Measurements from ENCODE around the gene HTR1D. TPM values are rescaled to one million over a fixed set of nuclear protein-coding genes. Genes with fewer than 3 reads are reported as not detected.
"Not testable (repeated sequence)": the region's sequence is repeated elsewhere in the genome, so short reads cannot be mapped to it uniquely, and the experiment has no call there.

The HTR1D gene
- total RNA-seq, 1 donor from 2014 or later: not detected

DNA sequence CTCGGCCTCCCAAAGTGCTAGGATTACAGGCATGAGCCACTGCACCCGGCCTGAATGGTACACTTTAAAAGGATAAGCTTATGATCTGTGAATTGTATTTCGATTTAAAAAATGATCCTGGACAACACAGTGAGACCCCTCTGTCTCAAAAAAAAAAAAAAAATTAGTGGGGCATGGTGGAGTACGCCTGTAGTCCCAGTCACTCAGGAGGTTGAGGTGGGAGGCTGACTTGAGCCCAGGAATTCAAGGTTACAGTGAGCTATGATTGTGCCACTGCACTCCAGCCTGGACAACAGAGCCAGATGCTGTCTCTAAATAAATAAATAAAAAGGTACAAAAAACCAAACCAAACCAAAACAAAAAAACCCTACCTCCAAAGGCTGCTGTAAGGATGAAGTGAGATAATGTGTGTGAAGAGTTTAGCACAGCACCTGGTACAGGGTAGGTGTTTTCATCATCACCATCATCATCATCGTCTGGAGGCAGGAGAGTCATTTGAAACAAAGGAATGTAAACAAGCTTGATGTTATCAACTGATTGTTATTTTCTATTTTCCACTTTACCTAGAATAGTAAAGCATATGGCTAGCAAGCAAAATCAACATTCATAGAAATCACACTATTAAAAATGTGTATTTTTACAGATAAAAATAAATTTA is 22.5 kb upstream of the HTR1D start:
- Mint-ChIP-seq H3K9me3 (no peaks in the 10 kb centered on the region), H3K4me3 (no peak overlapping the region), H3K36me3 (ENCODE audit: low read depth) (no peaks in the 10 kb centered on the region), H3K27ac (ENCODE audit: unreplicated experiment) (no peak overlapping the region), H3K4me1 (no peaks in the 10 kb centered on the region), H3K27me3 (ENCODE audit: low read depth) (no peaks in the 10 kb centered on the region)
- TF ChIP-seq, protein P1, sequence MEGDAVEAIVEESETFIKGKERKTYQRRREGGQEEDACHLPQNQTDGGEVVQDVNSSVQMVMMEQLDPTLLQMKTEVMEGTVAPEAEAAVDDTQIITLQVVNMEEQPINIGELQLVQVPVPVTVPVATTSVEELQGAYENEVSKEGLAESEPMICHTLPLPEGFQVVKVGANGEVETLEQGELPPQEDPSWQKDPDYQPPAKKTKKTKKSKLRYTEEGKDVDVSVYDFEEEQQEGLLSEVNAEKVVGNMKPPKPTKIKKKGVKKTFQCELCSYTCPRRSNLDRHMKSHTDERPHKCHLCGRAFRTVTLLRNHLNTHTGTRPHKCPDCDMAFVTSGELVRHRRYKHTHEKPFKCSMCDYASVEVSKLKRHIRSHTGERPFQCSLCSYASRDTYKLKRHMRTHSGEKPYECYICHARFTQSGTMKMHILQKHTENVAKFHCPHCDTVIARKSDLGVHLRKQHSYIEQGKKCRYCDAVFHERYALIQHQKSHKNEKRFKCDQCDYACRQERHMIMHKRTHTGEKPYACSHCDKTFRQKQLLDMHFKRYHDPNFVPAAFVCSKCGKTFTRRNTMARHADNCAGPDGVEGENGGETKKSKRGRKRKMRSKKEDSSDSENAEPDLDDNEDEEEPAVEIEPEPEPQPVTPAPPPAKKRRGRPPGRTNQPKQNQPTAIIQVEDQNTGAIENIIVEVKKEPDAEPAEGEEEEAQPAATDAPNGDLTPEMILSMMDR (conservative IDR thresholded peaks at IDR 0.05): no peak
- no peak for DNase-seq (ENCODE audit: low read depth, low spot score)

DNA sequence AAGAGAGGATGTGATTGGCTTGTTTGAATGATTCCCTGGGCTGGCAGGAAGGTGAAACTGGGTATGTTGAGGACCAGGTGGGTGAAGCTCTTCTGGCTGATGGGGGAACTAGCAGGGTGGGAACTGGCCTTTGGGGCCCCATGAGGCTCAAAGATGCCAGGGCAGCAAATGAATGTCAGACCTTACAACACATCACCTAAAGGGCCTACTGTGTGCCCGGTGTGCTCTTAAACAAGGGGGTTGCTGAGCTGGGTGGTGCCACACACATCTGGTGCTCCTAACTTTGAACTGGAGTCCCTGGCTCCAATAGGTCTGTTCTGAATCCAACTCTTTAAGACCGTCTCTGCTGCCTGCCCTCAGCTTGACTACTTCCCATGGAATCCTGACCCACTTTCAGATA is 21.3 kb upstream of the HTR1D start:
- Mint-ChIP-seq H3K4me1 (no peaks in the 10 kb centered on the region), H3K27ac (ENCODE audit: unreplicated experiment) (no peak overlapping the region), H3K27me3 (ENCODE audit: low read depth) (no peaks in the 10 kb centered on the region), H3K4me3 (no peak overlapping the region), H3K9me3 (no peaks in the 10 kb centered on the region), H3K36me3 (ENCODE audit: low read depth) (no peaks in the 10 kb centered on the region)
- DNase-seq (ENCODE audit: low read depth, low spot score): no peak
- TF ChIP-seq, protein P1 (conservative IDR thresholded peaks at IDR 0.05): no peak

DNA sequence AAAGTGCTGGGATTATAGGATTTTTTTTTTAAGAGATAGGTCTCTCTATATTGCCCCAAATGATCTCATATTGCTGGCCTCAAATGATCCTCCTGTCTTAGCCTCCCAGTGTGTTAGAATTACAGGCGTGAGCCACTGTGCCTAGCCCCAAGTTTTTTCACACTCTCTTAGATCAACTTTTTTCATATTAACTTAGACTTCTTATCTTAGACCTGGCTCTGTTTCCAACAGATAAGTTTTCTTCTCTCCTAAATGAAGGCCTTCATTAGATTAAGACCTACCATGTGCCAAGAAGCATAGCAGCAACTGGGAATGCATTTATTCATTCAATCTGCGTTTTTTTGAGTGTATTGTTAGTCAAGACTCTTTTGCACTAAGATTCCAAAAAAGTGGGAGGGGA is 20.2 kb upstream of the HTR1D start:
- DNase-seq (ENCODE audit: low read depth, low spot score): no peak
- Mint-ChIP-seq H3K36me3 (ENCODE audit: low read depth) (no peaks in the 10 kb centered on the region), H3K4me1 (no peaks in the 10 kb centered on the region), H3K27me3 (ENCODE audit: low read depth) (no peaks in the 10 kb centered on the region), H3K4me3 (no peak overlapping the region), H3K27ac (ENCODE audit: unreplicated experiment) (no peak overlapping the region), H3K9me3 (no peaks in the 10 kb centered on the region)
- TF ChIP-seq, protein P1 (conservative IDR thresholded peaks at IDR 0.05): no peak

DNA sequence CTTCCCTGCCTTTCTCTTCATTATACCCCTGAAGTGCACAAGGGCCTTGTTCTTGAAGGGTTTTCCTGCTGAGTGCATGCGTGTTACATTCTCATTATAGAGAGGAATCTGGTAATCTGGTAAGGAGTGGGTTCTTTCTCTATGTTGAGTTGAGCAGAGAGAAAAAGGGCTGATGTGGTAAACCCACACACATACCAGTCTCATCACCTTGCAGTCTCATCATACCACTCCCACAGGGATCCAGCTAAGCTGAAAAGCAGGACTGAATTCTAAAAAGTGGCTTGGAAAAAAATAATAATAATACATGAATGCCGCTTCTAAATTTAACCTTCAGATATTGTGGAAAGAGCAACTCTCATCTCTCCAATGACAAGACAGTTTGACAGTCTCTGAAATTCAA is 10.5 kb upstream of the HTR1D start:
- H3K27ac Mint-ChIP-seq (ENCODE audit: unreplicated experiment): no peak overlapping the region
- no peaks in the 10 kb centered on the region for H3K9me3 Mint-ChIP-seq
- no peak for DNase-seq (ENCODE audit: low read depth, low spot score)
- H3K4me3 Mint-ChIP-seq: no peak overlapping the region
- peaks cover 5% of the 10 kb centered on the region for H3K4me1 Mint-ChIP-seq
- no peaks in the 10 kb centered on the region for H3K36me3 Mint-ChIP-seq (ENCODE audit: low read depth)
- H3K27me3 Mint-ChIP-seq (ENCODE audit: low read depth): peaks cover 6% of the 10 kb centered on the region
- TF ChIP-seq, protein P1 (conservative IDR thresholded peaks at IDR 0.05): no peak

DNA sequence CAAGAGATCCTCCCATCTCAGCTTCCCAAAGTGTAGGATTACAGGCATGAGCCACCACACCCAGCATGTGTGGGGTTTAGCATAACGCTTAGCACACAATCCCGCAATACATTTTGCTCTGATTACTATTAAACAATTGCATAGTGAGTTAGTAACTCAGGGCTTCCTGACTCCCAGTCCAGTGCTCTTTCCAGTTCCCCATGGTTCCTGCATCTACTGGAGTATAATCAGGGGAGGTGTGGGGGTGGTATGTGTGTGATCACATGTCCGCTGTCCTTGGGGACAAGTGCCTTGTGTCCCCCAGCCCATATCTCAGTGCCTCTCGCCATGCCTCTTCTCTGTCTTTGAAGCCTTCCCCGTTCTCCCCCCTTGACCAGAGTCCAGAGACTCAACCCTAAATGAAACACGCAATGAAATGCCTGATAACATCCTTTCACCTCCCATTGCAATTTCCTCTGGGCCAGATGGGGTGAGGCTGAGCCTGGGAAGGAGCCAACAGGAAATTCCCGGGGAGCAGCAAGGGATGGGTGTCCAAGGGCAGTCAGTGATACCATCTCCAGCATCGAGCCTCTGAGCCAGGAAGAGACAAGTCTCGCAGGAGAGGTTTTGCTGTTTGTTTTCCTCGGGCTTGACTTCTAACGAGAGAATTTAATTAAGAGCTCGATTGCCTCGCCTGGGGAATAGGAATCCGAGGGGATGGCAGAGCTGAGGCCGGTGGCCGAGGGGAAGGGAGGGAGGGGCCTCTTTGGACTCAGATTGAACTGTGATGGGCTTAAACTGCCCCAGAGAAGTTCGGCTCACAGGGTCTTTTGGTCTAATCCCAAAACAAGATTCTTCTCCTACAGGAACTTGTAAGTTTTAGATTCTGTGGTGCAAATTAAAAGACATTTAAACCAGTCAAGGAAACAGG is 7.7 kb upstream of the HTR1D start:
- no peak for DNase-seq (ENCODE audit: low read depth, low spot score)
- H3K4me3 Mint-ChIP-seq: no peak overlapping the region
- TF ChIP-seq, protein P1 (conservative IDR thresholded peaks at IDR 0.05): no peak
- H3K27me3 Mint-ChIP-seq (ENCODE audit: low read depth): peaks cover 21% of the 10 kb centered on the region
- no peaks in the 10 kb centered on the region for H3K9me3 Mint-ChIP-seq
- H3K36me3 Mint-ChIP-seq (ENCODE audit: low read depth): no peaks in the 10 kb centered on the region
- peaks cover 5% of the 10 kb centered on the region for H3K4me1 Mint-ChIP-seq
- no peak overlapping the region for H3K27ac Mint-ChIP-seq (ENCODE audit: unreplicated experiment)

DNA sequence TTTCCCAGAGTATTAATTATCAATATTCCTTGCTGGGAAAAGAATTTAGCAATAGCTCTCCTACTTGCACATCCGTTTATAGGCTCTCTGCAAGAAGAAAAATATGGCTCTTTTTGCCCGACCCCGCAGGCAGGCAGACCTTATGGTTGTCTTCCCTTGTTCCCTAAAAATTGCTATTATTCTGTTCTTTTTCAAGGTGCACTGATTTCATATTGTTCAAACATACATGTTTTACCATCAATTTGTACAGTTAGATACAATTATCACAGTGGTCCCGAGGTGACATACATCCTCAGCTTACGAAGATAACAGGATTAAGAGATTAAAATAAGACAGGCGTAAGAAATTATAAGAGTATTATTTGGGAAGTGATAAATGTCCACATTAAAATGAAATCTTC is 6.7 kb upstream of the HTR1D start:
- peaks cover 30% of the 10 kb centered on the region for H3K27me3 Mint-ChIP-seq (ENCODE audit: low read depth)
- H3K4me1 Mint-ChIP-seq; H3K27ac Mint-ChIP-seq (ENCODE audit: unreplicated experiment); H3K4me3 Mint-ChIP-seq; H3K9me3 Mint-ChIP-seq; H3K36me3 Mint-ChIP-seq (ENCODE audit: low read depth); DNase-seq (ENCODE audit: low read depth, low spot score): not testable (repeated sequence)

DNA sequence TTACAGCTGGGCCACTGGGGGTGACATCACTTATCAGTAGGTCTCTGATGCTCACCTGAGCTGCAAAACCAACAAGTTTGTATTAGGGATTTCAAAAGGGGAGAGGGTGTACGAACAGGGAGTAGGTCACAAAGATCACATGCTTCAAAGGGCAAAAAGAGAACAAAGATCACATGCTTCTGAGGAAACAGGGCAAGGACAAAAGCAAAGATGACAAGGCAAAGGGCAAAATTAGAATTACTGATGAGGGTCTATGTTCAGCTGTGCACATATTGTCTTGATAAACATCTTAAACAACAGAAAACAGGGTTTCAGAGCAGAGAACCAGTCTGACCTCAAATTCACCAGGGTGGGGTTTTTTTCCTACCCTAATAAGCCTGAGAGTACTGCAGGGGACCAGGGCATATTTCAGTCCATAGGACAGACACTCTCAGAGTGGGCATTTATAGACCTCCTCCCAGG is 6.2 kb upstream of the HTR1D start:
- H3K27me3 Mint-ChIP-seq (ENCODE audit: low read depth): peaks cover 34% of the 10 kb centered on the region
- H3K4me3 Mint-ChIP-seq; H3K36me3 Mint-ChIP-seq (ENCODE audit: low read depth); H3K4me1 Mint-ChIP-seq; DNase-seq (ENCODE audit: low read depth, low spot score); H3K9me3 Mint-ChIP-seq; H3K27ac Mint-ChIP-seq (ENCODE audit: unreplicated experiment): not testable (repeated sequence)
